GM12801 (cell line): ENCODE data around the gene MATN4.

ENCODE experiments used
- TF ChIP-seq, protein P1 (sequence below): IDR thresholded peaks from one replicate; pipeline ENCODE4 v1.5.1; 2011; ENCODE audit warnings: control low read depth; ENCODE audit not compliant: insufficient read length; ENCODE audit errors: extremely low read depth

The MATN4 gene

GRCh38 chr20:45343532-45344167 is 35.6 kb upstream of the MATN4 start:
- TF ChIP-seq, protein P1, sequence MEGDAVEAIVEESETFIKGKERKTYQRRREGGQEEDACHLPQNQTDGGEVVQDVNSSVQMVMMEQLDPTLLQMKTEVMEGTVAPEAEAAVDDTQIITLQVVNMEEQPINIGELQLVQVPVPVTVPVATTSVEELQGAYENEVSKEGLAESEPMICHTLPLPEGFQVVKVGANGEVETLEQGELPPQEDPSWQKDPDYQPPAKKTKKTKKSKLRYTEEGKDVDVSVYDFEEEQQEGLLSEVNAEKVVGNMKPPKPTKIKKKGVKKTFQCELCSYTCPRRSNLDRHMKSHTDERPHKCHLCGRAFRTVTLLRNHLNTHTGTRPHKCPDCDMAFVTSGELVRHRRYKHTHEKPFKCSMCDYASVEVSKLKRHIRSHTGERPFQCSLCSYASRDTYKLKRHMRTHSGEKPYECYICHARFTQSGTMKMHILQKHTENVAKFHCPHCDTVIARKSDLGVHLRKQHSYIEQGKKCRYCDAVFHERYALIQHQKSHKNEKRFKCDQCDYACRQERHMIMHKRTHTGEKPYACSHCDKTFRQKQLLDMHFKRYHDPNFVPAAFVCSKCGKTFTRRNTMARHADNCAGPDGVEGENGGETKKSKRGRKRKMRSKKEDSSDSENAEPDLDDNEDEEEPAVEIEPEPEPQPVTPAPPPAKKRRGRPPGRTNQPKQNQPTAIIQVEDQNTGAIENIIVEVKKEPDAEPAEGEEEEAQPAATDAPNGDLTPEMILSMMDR, result no peak

- TF ChIP-seq, protein P1, result no peak
Observed at GRCh38 chr20:45342855-45343531, 34.9 kb upstream of the MATN4 start.

GRCh38 chr20:45341939-45342854 is 34.1 kb upstream of the MATN4 start:
- TF ChIP-seq, protein P1, result no peak

DNA sequence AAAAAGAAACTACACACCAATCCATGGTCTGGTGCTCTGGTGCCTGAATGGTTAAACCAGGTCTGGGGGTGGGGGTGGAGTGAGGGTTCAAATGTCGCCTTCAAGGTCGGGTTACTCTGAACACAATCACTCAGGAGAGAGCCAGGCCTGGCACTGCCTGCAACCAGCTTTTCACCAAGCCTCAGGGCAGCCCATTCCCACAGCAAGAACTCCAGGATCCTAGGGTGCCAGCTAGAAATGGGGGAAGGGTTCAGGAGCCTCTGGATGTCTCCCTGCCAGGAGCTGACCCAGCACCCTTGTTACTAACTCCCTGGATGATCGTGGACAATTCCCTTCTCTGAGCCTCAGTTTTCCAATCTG is 33.5 kb upstream of the MATN4 start:
- TF ChIP-seq, protein P1, result no peak

DNA sequence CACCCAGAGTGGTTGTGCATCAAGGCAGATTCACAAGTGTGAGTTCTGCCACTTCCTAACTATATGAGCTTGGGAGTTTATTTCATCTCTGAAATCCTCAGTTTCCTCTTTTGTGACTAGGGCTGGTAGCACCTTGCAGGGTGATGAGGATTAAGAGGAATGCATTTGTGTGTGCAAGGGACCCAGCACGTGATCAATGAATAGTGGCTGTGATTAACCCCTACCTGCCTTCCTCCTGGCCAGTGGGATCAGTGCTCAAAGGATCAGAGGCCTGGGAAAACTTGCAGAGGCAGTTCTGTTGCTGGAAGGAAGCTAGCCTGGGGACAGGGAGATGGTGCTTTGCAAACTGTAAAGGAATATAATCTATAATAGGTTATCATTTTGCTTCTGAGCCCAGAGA is 32.9 kb upstream of the MATN4 start:
- TF ChIP-seq, protein P1, result no peak

DNA sequence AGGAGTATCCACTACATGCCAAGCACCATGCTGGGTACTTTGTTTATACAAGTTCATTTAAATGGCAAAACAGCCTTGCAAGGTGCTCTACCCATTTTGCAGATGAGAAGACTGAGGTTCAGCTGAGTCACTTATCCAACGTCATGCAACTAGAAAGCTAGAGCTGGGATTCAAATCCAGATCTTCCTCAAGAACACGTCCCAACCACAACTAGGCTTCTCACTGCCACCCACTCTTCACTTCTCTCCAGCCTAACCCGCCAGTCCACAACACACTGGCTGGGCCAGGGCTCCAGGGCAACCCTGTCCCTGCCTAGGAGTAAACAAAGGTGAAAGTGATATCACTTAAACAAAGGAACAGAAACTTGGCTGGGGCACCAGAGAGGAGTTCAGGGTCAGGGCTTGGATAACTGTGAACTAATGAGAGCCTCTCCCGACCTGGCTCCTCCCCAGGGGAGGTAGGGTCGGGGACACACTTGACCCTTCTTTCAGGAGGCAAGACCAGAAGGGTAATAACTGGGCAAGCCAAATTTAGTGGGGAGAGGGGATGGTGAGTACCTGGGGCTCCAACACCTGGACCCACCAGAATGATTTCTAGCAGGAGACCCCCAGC is 32.2 kb upstream of the MATN4 start:
- TF ChIP-seq, protein P1, result no peak

DNA sequence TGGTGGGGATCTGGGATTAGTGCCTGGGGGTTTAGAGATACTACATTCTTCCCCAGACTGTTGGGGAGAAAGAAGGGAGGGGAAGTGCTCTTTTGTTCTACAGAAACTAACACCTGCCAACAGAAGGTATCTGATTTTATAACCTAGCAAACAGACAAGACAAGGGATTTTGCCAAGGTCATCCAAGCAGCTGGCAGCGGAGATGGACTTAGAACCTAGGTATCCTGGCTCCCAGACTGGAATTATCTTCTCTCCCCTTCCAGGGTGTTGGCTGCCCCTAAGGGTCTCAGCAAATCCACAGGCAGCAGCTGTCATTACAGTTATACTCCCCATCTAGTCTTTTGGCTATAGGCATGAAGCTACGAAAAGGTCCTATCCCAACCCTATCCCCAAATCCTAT is 31.7 kb upstream of the MATN4 start:
- TF ChIP-seq, protein P1, result no peak
